Coronary artery (tissue), 2 donors: ENCODE results near the gene STK32C.
"Not testable (repeated sequence)": the region's sequence is repeated elsewhere in the genome, so short reads cannot be mapped to it uniquely, and the experiment has no call there.

Experiments
- DNase-seq: peaks from one replicate; pipeline ENCODE4 v3.0.0-alpha.2; 2017; ENCODE audit warnings: low spot score
- H3K27ac ChIP-seq, 2 donors: fragments of 200-600 bp; sonication (generic); one replicate each; pipeline ENCODE4 v1.5.1; 2016 to 2019
- H3K4me3 ChIP-seq: fragments of 200-600 bp; sonication (generic); 2 replicates; pipeline ENCODE4 v1.5.1; 2016; ENCODE audit warnings: mild to moderate bottlenecking, moderate library complexity
- CTCF ChIP-seq: fragments of 200-600 bp; sonication (generic); IDR thresholded peaks from one replicate; pipeline ENCODE4 v1.5.1; 2019; ENCODE audit warnings: antibody characterized with exemption

Gene STK32C

GRCh38 chr10:132272231-132272971 is 35.3 kb downstream of the STK32C start:
- Histone ChIP-seq H3K4me3 (no peak overlapping the region), H3K27ac (no peak overlapping the region)
- TF ChIP-seq CTCF = no peak
- no peak for DNase-seq

GRCh38 chr10:132271458-132272230 is 36.1 kb downstream of the STK32C start:
- TF ChIP-seq CTCF = no peak
- Histone ChIP-seq H3K4me3 (no peak overlapping the region), H3K27ac (no peak overlapping the region)
- DNase-seq = no peak

GRCh38 chr10:132270721-132271457 is 36.9 kb downstream of the STK32C start:
- no peak for DNase-seq
- H3K27ac ChIP-seq = no peak overlapping the region
- H3K4me3 ChIP-seq = no peak overlapping the region
- no peak for TF ChIP-seq CTCF

GRCh38 chr10:132270256-132270655 is 37.5 kb downstream of the STK32C start:
- TF ChIP-seq CTCF = no peak
- no peak for DNase-seq
- Histone ChIP-seq H3K4me3 (no peak overlapping the region), H3K27ac (no peak overlapping the region)

GRCh38 chr10:132269266-132270230 is 38.2 kb downstream of the STK32C start:
- no peak overlapping the region for H3K4me3 ChIP-seq
- no peak overlapping the region for H3K27ac ChIP-seq
- no peak for TF ChIP-seq CTCF
- DNase-seq = no peak

- H3K4me3 ChIP-seq, DNase-seq, H3K27ac ChIP-seq: not testable (repeated sequence)
Observed at GRCh38 chr10:132267916-132268315, 39.8 kb downstream of the STK32C start.
